Measurements from ENCODE around the gene GAS2L3. TPM values are rescaled to one million over a fixed set of nuclear protein-coding genes. Genes with fewer than 3 reads are reported as not detected.

Gene GAS2L3
- total RNA-seq, 4 donors from 2014 or later: 2.4 to 10.2 (median 3.3) TPM

DNA sequence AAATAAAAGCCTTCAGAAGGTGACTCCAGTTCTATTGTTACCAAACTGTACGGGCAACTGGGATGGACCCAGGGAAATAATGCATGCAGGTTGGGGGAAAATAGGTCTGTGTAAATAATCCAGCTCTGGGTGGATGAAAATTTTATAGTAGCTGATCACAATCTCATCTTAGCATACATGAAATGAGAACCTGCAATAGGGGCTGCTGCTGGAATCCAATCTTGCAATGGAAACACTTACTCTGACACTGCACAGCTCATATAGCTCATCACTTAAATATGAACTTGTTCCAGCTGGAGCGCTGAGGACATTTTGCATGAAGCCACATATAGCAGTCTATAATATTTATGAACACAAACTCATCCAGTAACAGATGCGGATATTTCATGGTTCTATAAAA is 40.1 kb upstream of the GAS2L3 start:
- TF ChIP-seq CTCF (IDR thresholded peaks at IDR 0.05) (no peak), POLR2A (IDR thresholded peaks at IDR 0.05) (no peak)
- Histone ChIP-seq H3K4me3 (replicated peaks in 1 of 3) (no peak overlapping the region), H3K9me3 (no peaks in the 10 kb centered on the region), H3K27ac (no peak overlapping the region), H3K36me3 (no peaks in the 10 kb centered on the region), H3K27me3 (no peaks in the 10 kb centered on the region), H3K4me1 (no peaks in the 10 kb centered on the region)
- intact Hi-C loops (cut with DNase I): no loop called here
- WGBS, 2 donors: 87% methylated on average over 3 of the region's 3 CpGs
- DNase-seq: no peak

DNA sequence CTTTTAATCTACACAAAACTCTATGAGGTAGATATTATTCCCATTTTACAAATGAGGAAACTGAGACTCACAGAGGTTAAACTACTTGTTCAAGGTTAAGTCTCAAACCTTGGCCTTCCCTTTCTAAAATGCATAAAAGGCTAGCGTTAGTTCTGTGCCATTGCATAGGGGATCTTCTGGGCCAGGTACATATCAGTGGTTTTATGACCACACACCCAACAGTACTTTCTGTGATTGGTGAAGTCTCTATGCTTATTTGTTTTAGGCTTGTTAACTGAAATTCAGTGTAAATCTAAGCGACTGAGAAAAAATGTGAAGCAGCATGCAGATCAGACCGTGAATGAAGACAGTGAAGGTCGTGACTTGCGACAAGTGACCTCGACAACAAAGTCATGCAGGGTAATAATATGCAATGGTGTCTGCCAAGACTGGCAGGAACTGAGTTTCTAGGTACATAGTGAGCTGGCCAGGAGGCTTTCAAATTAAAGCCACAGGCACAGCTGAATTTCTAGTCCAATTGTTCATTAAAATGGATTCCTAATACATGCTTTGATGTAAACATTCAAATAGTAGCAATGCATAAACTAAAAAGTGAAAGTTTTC is 38.8 kb upstream of the GAS2L3 start:
- Histone ChIP-seq H3K36me3 (no peaks in the 10 kb centered on the region), H3K27ac (no peak overlapping the region), H3K4me1 (no peaks in the 10 kb centered on the region), H3K4me3 (replicated peaks in 1 of 3) (no peak overlapping the region), H3K27me3 (no peaks in the 10 kb centered on the region), H3K9me3 (no peaks in the 10 kb centered on the region)
- no peak for TF ChIP-seq POLR2A (IDR thresholded peaks at IDR 0.05)
- TF ChIP-seq CTCF (IDR thresholded peaks at IDR 0.05): no peak
- no peak for DNase-seq
- intact Hi-C loops (cut with DNase I): no loop called here
- WGBS, 2 donors: 73 to 74% methylated on average over 6 of the region's 6 CpGs

GRCh38 chr12:100539202-100539601 is 34.3 kb upstream of the GAS2L3 start:
- intact Hi-C loops (cut with DNase I): no loop called here
- DNase-seq: peak in 1 of 2 donors; percentile 28
- Histone ChIP-seq H3K27me3 (no peaks in the 10 kb centered on the region), H3K4me3 (replicated peaks in 1 of 3) (no peak overlapping the region), H3K9me3 (no peaks in the 10 kb centered on the region), H3K27ac (no peak overlapping the region), H3K4me1 (no peaks in the 10 kb centered on the region), H3K36me3 (no peaks in the 10 kb centered on the region)
- TF ChIP-seq POLR2A (IDR thresholded peaks at IDR 0.05) (no peak), CTCF (IDR thresholded peaks at IDR 0.05) (no peak)
- 23 to 34% methylated on average over 2 of the region's 2 CpGs for WGBS, 2 donors

DNA sequence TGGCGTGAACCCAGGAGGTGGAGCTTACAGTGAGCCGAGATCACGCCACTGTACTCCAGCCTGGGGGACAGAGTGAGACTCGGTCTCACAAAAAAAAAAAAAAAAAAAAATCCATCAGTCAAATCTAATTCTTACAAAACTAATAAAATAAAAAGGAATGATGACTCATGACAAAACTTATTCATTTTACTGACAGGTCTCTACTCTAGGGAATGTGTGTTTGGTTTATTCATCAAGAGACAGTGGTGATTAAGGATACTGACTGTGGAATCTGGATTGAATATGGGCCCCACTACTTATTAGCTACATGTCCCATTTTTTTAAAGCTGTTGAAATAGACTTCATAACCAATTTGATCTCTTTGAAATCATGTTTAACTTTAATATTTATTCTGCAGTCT is 29.3 kb upstream of the GAS2L3 start:
- intact Hi-C loops (cut with DNase I): no loop called here
- H3K9me3 ChIP-seq: no peaks in the 10 kb centered on the region
- TF ChIP-seq CTCF (IDR thresholded peaks at IDR 0.05) (no peak), POLR2A (IDR thresholded peaks at IDR 0.05) (no peak)
- H3K4me3 ChIP-seq (replicated peaks in 1 of 3): no peak overlapping the region
- WGBS, 2 donors: 86 to 90% methylated on average over 4 of the region's 4 CpGs
- no peaks in the 10 kb centered on the region for H3K36me3 ChIP-seq
- H3K27me3 ChIP-seq: no peaks in the 10 kb centered on the region
- no peak for DNase-seq
- no peak overlapping the region for H3K27ac ChIP-seq
- no peaks in the 10 kb centered on the region for H3K4me1 ChIP-seq

DNA sequence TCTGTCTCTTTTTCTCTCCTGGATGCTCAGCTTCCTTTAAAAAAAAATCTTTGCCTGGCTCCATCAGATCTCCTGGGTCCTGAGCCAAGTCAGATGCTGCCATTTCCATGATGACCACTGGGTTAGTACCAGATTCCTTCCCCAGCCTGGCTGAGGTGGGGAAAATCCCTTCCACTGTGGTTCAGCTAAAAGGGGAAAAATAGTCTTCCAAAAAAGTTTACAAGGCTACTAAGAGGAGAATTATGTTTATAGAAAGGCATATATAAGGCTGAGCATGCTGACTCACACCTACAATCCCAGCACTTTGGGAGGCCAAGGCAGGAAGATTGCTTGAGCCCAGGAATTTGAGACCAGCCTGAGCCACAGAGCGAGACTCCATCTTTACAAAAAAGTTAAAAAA is 28.4 kb upstream of the GAS2L3 start:
- TF ChIP-seq POLR2A (IDR thresholded peaks at IDR 0.05): no peak
- TF ChIP-seq CTCF (IDR thresholded peaks at IDR 0.05): no peak
- H3K4me1 ChIP-seq: no peaks in the 10 kb centered on the region
- H3K4me3 ChIP-seq (replicated peaks in 1 of 3): no peak overlapping the region
- 79 to 82% methylated on average over 1 of the region's 1 CpG for WGBS, 2 donors
- H3K27ac ChIP-seq: no peak overlapping the region
- H3K9me3 ChIP-seq: no peaks in the 10 kb centered on the region
- H3K36me3 ChIP-seq: no peaks in the 10 kb centered on the region
- no peak for DNase-seq
- H3K27me3 ChIP-seq: no peaks in the 10 kb centered on the region
- intact Hi-C loops (cut with DNase I): no loop called here

Measured in thyroid gland (tissue), 4 donors.